Amygdala (tissue), 56 donors: ENCODE results near the gene MKLN1.
"Not testable (repeated sequence)": the region's sequence is repeated elsewhere in the genome, so short reads cannot be mapped to it uniquely, and the experiment has no call there.

Experiments
- DNase-seq, 56 donors: peaks; one replicate each; lab custom pipeline; 2025; lab: John Stamatoyannopoulos, UW

The MKLN1 gene

DNA sequence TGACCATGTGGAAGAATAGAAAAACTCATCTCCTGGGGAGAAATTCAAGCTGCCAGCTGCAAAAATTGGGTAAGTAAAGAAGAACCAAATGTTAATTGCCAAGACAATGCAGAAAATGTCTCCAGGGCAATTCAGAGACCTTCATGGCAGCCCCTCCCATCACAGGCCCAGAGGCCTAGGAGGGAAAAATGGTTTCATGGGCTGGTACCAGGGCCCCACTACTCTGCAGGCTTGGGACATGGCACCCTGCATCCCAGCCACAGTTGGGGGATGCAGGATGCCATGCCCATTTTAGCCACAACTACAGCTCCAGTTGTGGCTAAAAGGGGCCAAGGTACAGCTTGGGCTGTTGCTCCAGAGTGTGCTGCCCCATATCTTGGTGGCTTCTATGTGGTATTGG is 20.9 kb upstream of the MKLN1 start:
- no peak for DNase-seq

DNA sequence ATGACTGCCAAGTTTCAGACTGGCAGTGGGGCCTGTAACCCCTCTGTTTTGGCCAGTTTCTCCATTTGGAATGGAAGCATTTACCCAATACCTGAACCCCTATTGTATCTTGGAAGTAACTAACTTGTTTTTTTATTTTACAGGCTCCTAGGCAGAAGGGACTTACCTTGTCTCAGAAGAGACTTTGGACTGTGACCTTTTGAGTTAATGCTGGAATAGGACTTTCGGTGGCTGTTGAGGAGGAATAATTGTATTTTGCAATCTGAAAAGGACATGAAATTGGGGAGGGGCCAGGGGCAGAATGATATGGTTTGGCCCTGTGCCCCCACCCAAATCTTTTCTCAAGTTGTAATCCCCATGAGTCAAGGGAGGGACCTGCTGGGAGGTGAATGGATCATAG is 20.0 kb upstream of the MKLN1 start:
- no peak for DNase-seq

DNA sequence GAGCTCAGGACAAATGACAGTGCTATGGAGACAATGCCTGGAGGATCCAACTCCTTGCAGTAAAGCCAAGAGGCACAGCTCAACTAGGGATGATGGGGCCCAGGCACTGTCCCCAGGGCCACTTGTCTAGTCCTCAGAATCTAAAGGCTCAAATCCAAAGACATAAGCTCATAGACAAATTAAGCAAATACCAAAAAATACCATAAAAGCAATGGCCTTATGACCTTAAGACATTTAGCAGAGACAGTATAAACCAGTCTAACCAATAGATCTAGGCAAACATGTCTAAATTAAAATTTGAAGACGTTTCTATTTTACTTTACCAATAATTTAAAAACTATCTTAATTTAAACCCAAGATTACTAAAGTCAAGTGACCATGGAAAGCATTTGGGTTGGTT is 14.8 kb upstream of the MKLN1 start:
- DNase-seq = no peak

DNA sequence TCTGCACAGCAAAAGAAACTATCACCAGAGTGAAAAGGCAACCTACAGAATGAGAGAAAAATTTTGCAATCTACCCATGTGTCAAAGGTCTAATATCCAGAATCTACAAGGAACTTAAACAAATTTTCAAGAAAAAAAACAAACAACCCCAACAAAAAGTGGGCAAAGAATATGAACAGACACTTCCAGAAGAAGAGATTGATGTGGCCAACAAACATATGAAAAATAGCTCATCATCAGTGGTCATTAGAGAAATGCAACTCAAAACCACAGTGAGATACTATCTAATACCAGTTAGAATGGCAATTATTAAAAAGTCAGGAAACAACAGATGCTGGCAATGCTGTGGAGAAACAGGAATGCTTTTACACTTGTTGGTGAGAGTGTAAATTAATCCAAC is 7.1 kb upstream of the MKLN1 start:
- no peak for DNase-seq

DNA sequence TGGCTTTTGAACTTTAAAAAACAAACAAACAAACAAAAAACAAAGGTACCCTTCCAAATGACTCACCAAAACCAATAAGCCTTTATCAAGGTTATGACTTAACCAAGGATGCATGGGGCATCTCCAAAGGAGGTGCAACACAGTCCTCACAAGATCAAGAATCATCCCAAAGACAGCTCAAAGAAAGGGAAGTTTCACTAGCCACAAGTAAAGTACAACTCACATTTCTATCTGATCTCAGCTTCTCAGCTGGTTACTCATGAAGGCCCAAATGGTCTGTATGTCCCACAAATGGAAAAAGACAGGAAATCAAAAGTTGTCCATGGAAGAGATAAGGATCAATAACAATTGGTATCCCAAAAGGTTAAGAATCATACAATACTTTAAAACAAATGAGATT is 6.0 kb upstream of the MKLN1 start:
- no peak for DNase-seq

DNA sequence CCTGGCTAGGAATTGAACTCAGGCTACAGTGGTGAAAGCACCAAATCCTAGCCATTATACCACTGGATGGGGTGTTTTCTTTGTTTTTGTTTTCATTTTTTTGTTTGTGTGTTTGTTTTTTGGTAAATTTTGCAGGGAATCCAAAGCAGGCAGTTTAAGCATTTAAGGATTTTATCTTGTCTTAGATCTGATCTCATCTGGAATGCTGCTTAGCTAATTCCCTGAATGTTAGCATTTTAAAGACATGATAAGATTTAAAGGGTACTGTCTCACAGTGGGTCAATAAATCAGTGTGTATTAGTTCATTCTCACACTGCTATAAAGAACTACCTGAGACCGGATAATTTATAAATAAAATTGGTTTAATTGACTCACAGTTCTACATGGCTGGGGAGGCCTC is 5.6 kb upstream of the MKLN1 start:
- no peak for DNase-seq

DNA sequence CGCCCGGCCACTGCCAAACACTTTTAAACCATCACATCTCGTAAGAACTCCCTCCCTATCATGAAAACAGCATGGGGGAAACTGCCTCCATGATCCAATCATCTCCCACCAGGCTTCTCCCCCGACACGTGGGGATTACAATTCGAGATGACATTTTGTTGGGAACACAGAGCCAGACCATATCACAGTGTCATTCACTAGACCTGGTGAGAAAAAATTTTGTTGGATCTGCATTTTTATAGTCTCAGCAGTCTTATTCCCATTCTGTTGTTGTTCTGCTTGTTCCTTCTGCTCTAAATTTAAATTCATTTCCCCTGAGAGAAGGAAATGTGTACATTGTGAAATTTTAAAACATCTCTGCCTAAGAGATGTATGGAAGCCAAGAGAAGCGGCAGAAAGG is 4.8 kb upstream of the MKLN1 start:
- DNase-seq = no peak

DNA sequence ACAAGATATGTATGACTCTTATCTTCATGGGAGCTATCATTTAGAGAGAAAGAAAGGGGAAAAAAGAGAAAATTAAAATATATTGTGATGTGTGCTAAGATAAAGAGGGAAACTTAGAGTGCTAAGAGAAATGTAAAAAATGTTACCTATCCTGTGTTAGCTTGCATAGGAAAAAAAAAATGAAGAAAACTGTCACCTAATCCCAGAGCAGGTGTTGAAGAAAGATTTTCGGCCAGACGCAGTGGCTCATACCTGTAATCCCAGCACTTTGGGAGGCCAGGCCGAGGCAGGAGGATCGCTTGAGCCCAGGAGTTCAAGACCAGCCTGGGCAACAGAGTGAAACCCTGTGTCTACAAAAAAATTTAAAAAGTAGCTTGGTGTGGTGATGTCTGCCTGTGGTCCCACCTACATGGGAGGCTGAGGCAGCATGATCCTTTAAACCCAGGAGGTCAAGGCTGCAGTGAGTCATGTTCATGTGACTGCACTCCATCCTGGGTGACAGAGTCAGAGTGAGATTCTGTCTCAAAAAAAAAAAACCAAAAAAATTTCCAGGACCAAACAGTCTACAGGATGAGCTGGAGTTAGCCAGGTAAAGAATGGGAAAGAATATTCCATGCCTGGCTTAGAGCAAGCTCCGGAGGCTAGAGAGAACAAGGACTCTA is 2.4 kb upstream of the MKLN1 start:
- DNase-seq = no peak

DNA sequence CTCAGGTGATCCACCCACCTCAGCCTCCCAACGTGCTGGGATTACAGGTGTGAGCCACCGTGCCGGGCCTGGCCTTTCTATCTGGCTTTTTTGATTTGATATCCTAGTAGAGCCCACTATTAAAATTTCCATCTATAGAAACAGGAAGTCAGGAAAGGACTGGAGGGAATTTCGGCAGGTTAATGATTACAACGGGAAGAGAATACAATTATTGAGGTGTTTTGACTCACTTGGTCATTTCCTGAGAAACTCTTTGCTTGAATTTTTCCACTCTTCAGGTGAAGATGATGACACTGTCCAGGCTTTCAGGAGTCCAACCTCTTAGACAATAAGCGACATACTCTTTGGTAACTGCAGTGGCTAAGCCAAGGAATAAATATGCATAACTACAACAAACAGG is 1.1 kb upstream of the MKLN1 start:
- no peak for DNase-seq

DNA sequence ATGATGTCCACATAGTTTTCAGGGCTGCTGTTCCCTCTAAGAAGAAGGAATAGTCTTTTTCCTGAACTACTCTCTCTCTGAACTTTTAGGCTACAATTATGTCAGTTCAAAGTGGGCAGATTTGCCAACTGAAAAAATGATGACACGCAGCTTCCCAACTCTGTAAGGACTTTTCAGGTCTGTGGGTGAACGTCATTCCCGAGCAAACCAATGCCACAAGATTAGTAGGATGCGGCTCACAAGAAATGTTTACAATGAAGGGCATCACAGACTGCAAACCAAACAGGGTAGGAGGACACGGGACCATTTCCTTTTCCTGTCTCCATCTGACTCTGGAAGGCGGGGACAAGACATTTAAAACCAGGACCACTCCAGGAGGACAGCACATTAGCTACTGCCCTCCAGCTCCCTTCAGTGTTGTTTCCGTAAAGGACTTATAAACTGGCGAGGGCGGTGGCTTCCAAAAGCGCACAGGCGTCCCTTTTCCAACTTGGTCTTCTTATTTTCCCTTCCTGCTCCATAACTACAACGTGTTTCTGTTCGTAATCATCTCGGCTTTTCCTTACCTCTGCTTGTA is 539 bp upstream of the MKLN1 start:
- DNase-seq = peak in 25 of 56 donors; percentile 13 to 78 (median 50)

DNA sequence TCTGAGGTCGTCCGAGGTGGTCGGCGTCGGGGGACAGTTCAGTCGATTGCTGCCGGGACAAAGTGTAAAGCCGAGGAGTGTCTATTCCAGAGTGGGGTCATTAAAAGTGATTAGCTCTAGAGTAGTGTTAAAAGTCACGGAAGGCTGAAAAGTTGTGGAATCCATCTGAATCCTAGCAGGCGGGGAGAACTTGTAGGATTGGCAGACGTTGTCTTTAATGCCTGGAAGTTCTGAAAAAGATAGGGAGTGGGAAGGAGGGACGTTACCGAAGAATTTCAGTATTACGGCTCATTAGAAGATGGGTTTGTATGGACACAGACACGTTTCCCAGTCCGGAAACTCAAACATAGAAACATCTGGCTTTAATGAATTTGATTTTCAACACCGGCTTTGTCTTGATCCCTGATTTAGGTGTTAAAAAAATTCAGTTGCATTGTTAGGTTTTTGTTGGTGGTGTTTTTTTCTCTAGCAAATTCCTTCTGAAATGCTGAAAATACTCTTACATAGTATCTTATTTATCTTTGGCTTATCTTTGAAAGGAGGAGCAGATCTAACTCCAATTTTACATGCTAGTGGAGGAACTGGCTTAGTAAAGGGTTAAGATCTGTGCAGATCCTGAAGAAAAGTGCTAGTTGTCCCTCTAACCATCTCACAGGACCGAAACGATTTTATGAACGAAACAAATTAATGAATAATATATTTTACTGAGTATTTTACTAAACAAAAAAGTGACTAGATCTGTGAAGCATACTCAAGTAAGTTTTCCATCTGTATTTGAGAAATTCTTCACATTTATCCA is 900 bp downstream of the MKLN1 start:
- peak in 6 of 56 donors; percentile 32 to 65 (median 44) for DNase-seq

DNA sequence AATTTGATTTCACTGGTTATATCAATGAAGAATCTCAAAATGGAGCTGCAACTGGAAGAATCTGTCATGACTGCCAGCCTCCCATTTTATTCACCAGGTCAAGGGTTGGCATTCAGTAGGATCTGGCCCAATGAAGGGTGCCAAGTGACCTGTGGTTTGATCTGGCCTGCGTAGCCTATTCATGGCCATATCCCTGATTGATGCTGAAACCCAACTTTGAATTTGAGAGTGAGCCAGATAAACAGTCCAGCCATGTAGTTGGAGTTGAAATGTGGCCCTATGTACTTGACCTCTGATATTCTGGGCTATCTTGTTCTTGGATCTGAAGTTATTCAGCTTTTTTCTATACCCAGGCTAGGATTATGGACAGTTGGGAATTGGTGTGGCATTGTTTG is 1.5 kb downstream of the MKLN1 start:
- DNase-seq = peak in 2 of 56 donors; percentile 12 to 32

DNA sequence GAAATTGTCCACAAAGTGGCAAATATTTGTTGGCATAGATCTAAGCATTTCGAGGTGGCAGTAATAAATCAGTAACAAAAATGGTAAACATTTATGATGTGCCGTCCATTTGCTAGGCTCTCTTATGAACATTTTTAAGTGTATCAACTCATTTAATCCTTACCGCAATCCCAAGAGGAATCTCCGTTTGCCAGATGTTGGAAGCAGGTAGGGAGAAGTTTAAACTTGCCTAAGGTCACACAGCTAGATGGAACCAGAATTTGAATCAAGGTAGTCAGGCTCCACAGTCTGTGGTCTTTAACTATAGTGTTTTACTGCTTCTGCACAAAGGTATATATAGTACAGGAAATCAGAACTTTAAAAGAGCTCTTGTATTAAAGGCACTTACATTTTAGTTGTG is 2.6 kb downstream of the MKLN1 start:
- DNase-seq = no peak

DNA sequence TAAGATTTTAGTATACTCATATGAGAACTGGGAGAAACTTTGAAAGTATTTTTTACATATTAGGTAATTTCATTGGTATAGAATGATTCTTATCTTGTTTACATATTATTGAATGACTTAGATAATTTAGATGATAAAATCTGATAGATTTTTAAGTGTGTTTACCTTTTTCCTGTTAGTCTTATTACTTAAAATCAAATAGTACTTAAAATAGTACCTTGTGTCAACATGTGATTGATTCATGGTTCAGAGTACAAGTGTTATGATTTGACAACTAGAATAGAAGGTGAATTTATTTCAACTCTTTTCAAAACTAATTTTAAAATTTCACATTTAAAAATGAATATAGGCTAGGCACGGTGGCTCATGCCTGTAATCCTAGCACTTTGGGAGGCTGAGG is 4.1 kb downstream of the MKLN1 start:
- DNase-seq = no peak

DNA sequence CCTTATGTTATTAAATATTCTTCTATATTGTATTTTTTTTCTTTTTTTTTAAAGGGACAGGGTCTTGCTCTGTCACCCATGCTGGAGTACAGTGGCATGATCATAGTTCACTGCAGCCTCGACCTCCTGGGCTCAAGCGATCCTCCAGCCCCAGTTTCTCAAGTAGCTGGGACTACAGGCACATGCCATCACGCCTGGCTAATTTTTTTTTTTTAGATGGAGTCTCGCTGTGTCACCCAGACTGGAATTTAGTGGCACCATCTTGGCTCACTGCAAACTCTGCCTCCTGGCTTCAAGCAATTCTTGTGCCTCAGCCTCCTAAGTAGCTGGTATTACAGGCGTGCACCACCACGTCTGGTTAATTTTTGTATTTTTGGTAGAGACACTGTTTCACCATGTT is 5.1 kb downstream of the MKLN1 start:
- DNase-seq = not testable (repeated sequence)

DNA sequence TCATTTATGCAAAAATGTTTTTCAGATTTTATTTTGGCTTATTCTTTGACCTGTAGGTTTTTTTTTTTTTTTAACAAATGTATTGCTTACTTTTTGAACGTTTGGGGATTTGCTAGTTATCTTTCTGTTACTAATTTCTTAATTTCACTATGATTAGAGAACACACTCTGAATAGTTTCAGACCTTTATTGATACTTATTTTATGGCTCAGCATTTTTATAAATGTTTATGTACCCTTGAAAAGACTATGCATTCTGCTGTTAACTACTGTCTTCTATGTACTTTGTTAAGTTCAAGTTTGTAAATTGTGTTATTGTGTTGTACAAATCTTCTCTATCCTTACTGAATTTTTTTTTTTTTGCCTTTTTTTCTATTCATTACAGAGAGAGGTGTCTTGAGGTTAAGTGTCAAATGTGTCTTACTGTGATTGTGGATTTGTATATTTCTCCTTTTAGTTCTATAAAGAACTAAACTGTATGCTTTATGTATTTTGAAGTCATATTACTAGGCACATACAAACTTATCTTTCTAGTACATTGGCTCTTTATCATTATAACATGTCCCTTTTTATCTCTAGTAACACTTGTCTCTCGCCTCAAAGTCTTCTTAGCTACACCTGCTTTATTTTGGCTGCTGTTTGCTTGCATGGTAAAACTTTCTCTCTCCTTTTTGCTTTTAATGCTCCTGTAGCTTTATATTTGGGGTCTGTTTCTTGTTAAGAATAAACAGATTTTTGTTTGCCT is 8.1 kb downstream of the MKLN1 start:
- DNase-seq = no peak

DNA sequence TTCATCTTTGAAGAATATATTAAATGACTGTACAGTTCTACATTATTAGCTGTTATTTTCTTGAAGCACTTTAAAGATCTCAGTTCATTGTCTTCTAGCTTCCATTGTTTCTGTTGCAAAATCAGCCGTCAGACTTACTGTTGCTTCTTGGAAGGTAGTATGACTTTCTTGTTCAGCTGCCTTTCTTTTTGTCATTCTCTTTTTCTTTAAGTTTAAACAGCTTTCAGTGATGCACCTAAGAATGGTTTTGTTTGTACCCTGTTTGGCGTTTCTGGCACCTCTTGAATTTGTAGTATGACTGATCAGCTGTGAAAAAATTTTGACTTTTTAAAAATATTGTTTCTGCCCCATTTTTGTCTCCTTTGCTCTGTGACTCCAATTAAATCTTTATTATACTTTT is 9.3 kb downstream of the MKLN1 start:
- DNase-seq = no peak

DNA sequence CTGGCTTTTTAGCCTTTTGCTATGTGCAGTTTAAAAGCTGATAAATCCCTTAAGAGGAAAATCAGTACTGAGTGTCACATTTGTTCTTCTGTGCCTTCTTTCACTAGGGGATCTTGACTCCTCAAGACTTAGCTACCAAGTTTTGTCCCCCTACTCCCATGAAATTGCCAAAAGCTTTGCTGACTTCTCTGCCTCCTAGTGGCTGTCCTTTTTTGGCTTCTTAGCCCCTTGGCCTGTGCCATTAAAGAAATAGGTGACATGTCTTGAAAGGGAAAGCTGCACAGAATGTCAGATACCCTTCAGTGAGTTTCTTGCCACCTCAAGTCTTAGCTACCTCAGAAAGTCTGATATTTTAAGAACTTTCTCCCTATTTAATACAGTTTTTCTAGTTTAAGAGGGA is 10.5 kb downstream of the MKLN1 start:
- no peak for DNase-seq

DNA sequence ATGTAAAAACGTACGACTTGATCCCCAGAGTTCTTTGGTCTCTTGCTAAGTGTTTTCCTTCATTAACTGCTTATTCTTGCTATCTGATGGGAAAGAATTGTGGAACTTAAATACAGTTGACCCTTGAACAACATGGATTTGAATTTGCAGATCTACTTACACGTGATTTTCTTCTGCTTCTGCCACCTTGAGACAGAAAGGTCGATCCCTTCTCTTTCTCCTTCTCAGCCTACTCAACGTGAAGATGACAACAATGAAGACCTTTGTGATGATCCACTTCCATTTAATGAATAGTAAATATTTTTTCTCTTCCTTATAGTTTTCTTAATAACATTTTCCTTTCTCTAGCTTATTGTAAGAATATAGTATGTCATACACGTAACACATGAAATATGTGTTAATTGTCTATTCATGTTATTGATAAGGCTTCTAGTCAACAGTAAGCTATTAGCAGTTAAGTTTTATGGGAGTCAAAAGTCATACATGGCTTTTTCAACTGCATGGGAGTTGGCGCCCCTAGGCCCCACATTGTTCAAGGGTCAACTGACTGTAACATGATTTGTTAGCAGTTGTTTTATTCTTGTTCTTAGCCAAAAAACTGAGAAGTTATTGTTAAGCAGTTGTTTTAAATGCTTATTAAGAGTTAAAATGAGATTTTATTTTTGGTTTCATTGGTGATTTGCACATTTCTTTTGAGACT is 11.2 kb downstream of the MKLN1 start:
- no peak for DNase-seq

DNA sequence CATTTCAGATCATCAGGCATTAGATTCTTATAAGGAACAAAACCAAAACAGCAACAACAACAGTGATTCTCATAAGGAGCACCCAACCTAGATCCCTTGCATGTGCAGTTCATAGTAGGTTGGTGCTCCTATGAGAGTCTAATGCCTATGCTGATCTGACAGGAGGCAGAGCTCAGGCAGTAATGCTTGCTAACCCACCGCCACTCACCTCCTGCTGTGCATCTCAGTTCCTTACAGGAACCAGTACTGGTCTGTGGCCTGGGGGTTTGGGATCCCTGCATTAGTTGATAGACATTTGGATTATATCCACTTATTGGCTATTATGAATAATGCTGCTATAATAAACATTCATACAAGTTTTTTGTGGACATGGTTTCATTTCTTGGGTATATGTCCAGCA is 14.0 kb downstream of the MKLN1 start:
- no peak for DNase-seq
